NCI-H146 treated with DMSO at 0.1 percent for 48 hours (cell line): ENCODE results near the gene ANKRD13D.
A peak's percentile ranks its signal among the peaks of the same experiment; 100 is the strongest.
"Not testable (repeated sequence)": the region's sequence is repeated elsewhere in the genome, so short reads cannot be mapped to it uniquely, and the experiment has no call there.

Experiments used
- DNase-seq: peaks from one replicate; lab custom pipeline; 2025; ENCODE audit not compliant: unreplicated experiment; lab: John Stamatoyannopoulos, UW

Gene ANKRD13D

GRCh38 chr11:67317205-67317887 is 28.2 kb downstream of the ANKRD13D start:
- DNase-seq = peak; percentile 98

DNA sequence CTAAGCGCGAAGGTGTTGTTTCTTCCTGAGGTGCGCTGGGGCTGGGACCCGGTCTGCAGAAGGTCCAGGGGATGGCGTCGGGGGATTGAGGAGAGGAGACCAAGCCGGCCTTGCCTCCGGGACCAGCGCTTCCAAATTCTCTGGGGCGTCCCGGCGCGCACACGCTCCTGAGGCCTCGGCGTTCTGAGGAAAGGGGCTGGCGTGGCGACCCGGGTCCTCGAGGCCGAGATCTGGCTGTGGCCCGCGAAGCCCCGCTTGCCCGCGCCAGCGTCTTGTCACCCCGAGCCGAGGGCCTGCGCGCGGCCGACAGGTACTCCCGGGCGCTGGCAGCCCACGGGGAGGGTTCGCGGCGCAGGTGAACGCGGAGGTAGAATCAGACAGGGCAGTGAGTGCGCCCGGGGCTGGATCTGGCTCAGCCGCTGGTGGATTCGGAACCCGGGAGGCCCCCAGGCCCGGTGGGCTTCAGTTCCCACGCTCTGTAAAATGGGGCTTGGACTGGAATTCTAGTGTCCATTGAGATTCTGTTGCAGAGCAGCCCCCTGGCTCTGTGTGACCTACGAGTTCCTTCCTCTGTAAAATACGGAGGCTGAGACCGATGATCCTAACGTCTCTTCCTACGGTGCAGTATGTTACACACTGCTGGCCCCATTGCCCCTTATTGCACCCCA is 28.9 kb downstream of the ANKRD13D start:
- no peak for DNase-seq

GRCh38 chr11:67318876-67319275 is 29.8 kb downstream of the ANKRD13D start:
- DNase-seq = not testable (repeated sequence)

DNA sequence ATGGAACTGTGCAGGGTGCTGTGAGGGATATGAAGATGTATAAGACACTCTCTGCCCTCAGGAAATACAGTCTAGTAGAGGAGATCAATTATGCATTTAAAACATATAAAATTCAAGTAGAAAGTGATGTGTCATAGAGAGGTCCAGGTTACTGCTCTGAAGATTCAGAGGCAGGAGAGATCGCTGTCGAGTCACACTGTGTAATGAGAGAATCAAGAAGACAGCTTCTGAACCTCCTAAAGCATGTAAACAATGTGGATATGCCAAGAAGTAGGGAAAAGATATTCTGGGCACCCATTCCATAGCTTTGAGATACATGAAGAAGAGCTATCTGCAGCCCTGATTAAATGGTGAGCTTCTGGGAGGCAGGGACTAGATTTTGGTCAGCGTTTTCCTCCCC is 30.9 kb downstream of the ANKRD13D start:
- no peak for DNase-seq

GRCh38 chr11:67320691-67321090 is 31.6 kb downstream of the ANKRD13D start:
- DNase-seq = no peak

- DNase-seq = no peak
Measured at GRCh38 chr11:67321313-67321871, 32.3 kb downstream of the ANKRD13D start.

GRCh38 chr11:67322049-67322448 is 32.9 kb downstream of the ANKRD13D start:
- DNase-seq = no peak

- no peak for DNase-seq
Measured at GRCh38 chr11:67323526-67323925, 34.4 kb downstream of the ANKRD13D start.

DNA sequence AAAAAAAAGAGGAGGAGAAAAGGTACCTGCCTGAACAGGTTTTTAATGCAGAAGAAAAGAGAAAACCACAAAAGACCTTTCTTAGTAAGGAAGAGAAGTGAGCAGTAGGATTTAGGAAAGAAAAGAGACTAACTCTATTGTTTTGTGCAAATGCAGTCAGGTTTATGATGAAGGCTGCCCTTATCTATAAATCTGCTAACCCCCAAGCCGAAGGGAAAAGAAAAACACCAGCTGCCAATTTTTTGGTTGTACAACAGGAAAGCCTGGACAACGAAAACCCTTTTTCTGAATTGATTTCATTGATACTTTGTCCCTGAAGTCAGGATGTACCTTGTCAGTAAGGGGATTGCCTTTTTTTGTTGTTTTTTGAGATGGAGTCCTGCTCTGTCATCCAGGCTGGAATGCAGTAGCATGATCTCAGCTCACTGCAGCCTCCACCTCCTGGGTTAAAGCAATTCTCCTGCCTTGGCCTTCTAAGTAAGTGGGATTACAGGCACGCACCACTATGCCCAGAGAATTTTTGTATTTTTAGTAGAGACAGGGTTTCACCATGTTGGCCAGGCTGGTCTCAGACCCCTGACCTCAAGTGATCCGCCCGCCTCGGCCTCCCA is 43.1 kb downstream of the ANKRD13D start:
- DNase-seq = no peak

GRCh38 chr11:67337257-67337656 is 48.2 kb downstream of the ANKRD13D start:
- DNase-seq = no peak

DNA sequence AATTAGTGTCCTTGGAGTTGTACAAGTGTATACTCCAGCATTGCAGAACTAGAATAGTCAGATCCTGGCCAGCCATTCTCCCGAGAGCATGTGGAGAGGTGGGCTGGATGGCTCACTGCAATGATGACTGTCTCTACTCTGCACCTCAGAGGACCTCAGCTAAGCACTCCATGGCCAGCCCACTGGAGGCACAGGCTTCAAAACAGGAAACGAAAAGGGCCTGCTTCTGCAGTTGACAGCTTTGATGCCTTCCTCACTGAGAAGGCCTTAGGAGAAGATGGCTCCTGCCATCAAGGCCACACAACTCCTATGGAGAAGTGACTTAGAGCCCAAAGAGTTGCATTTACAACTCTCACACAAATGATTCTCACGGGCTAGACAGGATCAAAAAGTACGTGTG is 55.2 kb downstream of the ANKRD13D start:
- no peak for DNase-seq

DNA sequence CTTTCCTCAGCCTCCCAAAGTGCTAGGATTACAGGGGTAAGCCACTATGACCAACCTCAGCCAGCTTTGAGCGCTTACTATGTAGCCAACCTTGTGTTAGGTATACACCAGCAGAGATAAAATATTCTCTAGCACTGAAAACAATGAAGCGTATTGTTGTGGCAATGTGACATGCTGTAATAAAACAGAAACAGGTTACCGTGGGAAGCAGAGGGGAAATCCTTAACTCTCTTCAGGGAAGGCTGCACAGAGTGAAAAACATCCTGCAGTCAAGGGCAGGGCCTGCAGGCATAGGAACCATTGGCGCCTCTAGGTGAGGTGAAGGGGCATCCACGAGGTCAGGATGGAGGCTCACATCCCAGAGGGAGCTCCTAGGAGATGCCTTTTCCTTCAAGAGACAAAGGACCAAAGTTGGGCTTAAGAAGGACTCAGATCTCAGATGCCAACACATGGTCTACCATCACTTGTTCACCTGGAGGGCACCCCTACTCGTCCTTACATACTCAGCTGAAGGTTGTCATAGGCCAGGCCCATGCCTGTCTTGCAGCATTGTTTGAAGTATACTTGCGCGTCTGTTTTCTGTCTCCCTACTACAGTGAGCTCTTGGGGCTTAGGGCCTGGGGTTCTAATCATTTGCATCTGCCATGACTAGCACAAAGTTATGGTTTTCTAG is 56.3 kb downstream of the ANKRD13D start:
- DNase-seq = no peak

- DNase-seq = peak; percentile 30
Measured at GRCh38 chr11:67345920-67346819, 57.1 kb downstream of the ANKRD13D start.

GRCh38 chr11:67347964-67348749 is 59.1 kb downstream of the ANKRD13D start:
- DNase-seq = no peak

DNA sequence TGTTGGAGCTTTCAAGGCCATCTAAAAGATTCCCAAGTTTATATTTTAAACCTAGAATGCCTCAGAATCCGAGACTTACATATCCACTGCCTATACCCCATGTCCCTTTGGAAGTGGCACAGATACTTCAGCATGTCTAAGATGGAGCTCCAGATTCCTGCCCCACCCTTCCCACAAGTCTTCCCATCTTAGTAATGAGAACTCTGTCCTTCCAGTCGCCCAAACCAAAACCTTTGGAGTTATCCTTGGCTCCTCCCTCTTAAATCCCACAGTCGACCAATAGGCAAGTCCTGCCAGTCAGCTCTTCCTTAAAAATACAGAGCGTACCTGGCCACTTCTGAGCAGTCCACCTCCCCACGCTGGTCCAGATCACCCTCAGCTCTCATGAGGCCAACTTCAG is 59.9 kb downstream of the ANKRD13D start:
- DNase-seq = no peak

DNA sequence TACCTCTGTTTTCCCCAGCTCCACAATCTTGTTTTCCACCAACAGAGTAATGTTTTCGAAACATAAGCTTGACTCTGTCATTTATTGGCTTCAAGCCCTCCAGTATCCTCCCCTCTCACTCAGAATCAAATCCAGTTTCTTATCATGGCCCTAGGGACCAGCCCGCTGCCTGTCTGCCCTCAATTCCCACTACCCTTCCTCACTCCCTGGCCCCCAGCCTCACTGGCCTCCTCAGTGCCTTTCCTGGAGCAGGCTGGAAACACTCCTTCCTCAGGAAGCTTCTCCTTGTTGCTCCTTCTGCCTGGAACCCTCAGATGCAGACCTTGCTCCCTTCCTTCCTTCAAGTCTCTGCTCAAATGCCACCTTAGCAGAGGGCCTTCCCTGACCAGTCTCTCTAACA is 60.4 kb downstream of the ANKRD13D start:
- no peak for DNase-seq

DNA sequence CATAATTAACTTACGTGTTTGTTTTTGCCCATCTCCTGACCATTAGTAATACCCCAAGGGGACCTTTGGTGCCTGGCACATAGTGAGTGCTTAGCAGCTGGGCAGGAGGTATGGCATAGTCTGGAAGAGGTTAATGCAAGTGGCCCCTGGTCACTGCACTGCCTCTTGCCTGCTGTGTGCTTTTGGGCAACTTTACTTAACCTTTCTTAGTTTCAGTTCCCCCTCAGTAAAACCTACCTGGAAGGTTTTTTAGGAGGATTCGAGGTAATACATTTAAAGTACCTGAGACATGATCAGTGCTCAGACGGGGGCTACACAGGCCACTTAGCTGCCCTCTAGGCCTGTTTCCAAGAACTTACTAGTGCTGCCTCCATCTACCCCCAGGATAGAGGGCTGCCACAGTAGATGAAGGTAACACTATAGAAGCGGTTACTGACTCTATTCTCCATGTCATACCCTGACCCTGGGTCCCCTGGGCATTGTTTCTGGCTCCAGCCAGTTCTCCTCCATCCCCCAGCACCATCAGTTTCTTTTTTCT is 60.9 kb downstream of the ANKRD13D start:
- no peak for DNase-seq

DNA sequence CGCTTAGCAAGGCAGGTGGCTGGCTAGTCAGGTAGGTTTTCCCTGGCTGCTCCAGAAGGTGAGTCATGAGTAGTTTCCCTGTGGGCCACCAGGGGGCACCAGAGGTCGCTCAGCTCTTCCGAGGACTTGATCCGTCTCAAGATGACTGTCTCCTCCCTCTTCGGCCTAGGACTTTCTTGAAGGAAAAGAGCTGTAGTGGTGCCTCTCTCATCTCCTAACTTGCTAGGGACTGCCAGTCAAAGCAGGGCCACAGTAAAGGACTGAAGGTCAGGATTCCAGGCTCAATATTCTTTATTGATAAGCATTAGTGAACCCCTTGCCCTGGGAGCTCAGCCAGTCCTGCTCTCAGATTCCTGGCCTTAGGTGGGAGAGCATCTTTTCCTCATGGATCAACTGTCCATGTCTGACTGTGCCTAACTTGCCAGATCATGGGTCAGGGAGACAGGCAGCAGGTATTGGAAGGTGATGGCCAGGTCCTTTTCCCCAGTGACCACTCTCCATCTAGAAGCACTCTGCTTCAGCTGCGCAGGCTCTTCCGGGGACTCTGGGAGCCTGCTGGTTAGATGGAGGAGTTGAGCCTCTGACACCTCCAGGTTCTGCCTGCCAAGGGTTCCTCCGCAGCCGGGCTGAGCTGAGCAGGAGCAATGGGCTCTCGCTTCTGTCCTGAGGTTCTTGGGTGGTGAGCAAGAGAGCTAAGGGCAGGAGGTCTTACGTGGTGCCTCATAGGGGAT is 62.3 kb downstream of the ANKRD13D start:
- DNase-seq = peak; percentile 70
